ENCODE results near the gene SYNE1.
"Not testable (repeated sequence)": the region's sequence is repeated elsewhere in the genome, so short reads cannot be mapped to it uniquely, and the experiment has no call there.

Gene SYNE1

DNA sequence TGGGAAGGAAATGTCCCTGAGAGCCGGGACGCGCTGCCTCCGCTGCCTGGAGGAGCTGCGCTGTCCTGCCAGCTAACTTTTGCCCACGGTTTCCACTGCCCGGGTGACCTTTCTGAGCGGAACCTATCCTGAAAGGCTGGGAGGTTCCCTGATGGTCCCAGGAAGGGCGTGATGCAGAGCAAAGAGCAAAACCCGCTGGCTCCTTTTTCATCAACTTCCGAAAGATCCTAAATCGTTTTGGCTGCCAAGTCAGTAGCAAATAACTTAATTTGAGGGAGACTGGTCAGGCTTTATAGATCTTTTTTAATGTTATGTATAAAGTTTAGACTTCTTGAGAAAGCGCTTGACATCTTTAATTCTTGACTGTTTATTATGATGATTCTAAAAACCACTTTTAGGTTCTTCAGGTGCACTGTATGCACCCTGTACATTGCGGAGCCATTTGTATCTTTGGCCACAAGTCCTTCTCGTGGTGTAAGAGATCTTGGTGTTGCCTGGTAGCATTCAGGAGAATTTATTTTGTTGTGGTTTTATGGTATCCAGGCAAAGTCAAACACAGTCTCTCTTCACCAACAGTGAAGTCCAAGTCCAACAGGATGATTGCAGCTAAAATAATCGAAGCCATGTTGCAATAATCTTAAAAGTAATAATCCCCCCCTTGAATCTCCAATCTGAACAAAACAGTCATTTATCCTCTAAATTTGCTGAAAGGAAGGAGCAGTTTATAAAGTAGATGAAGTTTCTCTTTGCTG, at the start of gene SYNE1:
TSS of gene SYNE1 (minus strand) at position 67 of the 752 bp plus-strand sequence. CDS start 9,031 bp downstream, outside the sequence.
- DNase-seq (ENCODE audit: low spot score), result no peak

- DNase-seq (ENCODE audit: low spot score), result no peak
These were observed 48.7 kb upstream of the SYNE1 start for GRCh38 chr6:152685819-152686218.

- not testable (repeated sequence) for DNase-seq (ENCODE audit: low spot score)
These were observed 45.8 kb upstream of the SYNE1 start for GRCh38 chr6:152682935-152683334.

- DNase-seq (ENCODE audit: low spot score), result no peak
These were observed 45.0 kb upstream of the SYNE1 start for GRCh38 chr6:152682141-152682540.

DNA sequence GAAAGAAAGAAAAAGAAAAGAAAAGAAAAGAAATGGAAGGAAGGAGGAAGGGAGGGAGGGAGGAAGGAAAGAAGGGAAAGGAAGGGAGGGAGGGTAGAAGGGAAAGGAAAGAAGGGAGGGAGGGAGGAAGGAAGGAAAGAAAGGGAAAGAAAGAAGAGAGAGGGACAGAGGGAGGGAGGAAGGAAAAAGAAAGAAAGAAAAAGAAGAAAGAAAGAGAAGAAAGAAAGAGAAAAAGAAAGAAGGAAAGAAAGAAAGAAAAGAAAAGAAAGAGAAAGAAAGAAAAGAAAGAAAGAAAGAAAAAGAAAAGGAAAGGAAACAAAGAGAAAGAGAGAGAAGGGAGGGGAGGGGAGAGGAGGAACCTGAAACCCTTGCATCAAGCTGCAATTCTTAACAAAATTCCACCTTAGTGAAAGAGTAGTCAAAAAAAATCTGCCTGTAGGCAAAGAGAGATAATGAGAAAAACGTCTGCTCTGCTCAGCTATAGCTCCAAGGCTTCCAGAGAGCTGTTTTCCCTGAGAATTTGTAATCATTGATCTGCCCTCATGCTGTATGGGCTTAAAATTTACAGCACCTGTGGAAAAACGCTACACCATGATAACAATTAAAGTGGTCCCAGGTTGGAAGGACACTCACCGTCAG, 43.8 kb upstream of the SYNE1 start:
- DNase-seq (ENCODE audit: low spot score), result no peak

DNA sequence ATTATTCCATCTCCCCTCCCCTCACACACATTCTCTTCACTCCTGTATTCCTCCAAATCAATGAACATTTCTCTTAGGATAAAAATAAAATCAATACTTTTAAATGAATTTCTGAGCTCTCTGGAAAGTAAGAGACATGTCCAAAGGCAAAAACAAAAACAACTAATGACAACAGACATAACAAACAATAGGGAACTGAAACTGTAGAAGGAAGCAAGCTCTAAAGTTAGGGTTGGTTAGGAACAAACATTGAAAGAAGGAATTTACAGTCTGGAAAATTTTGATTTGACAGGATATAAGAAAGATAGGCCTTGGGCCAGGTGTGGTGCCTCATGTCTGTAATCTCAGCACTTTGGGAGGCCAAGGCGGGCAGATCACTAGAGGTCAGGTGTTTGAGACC, 43.0 kb upstream of the SYNE1 start:
- DNase-seq (ENCODE audit: low spot score), result no peak

DNA sequence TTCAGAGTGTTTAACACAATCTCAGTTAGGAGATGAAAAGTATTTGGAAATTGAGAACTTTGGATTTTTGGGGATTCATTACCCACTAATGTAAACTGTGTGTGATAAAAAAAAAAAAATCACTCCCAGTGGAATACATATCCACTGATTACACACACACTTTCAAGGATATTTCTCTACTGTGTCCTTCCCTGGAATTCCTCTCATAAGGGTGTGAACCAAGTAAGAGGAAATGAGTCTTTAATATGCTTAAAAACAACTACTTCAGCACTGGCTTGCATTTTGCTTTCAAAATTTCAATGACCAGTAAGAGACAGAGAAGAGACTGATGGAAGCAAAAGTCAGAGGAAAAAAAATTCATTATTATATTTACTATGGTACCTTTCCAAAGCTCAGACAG, 36.1 kb upstream of the SYNE1 start:
- no peak for DNase-seq (ENCODE audit: low spot score)

DNA sequence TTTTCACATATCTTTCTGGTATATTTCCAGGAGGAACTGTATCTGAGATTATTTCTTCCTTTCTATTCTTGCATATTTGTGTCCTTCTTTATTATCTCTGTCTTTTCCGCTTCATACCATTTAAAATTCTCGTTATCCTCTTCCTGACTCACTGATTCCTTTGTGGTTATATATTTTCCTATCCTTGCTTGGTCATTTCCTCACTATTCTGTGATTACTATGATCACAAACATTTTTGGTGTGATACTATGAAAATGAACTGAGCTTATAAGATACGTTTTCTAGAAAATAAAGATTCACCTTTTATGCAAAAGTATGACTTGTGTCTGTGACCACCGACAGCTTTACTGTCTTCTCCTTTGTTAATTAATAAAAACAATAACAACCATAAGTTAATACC, 34.0 kb upstream of the SYNE1 start:
- no peak for DNase-seq (ENCODE audit: low spot score)

DNA sequence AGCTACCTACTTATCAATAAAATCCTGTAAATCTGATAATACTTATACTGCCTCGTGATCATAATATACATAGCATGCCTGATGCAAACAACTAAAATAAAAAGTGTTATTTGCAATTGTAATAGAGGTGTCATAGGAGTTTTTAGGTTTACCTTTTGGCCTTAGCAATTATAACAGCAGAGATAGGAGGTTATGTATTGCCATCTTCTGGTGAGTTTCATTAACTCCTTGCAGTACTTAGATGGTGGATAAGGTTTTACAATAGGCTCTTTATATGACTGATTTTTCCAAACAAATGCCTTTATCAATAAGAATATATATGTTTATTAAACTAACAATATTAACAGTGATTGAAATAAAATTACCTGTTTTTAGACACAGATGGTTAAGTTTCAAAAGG, 32.7 kb upstream of the SYNE1 start:
- DNase-seq (ENCODE audit: low spot score), result no peak

GRCh38 chr6:152661776-152662175, 24.6 kb upstream of the SYNE1 start:
- no peak for DNase-seq (ENCODE audit: low spot score)

GRCh38 chr6:152651986-152652385, 14.8 kb upstream of the SYNE1 start:
- DNase-seq (ENCODE audit: low spot score), result no peak

GRCh38 chr6:152648105-152648504, 10.9 kb upstream of the SYNE1 start:
- no peak for DNase-seq (ENCODE audit: low spot score)

- DNase-seq (ENCODE audit: low spot score), result not testable (repeated sequence)
These were observed 9.6 kb upstream of the SYNE1 start for GRCh38 chr6:152646732-152647131.

DNA sequence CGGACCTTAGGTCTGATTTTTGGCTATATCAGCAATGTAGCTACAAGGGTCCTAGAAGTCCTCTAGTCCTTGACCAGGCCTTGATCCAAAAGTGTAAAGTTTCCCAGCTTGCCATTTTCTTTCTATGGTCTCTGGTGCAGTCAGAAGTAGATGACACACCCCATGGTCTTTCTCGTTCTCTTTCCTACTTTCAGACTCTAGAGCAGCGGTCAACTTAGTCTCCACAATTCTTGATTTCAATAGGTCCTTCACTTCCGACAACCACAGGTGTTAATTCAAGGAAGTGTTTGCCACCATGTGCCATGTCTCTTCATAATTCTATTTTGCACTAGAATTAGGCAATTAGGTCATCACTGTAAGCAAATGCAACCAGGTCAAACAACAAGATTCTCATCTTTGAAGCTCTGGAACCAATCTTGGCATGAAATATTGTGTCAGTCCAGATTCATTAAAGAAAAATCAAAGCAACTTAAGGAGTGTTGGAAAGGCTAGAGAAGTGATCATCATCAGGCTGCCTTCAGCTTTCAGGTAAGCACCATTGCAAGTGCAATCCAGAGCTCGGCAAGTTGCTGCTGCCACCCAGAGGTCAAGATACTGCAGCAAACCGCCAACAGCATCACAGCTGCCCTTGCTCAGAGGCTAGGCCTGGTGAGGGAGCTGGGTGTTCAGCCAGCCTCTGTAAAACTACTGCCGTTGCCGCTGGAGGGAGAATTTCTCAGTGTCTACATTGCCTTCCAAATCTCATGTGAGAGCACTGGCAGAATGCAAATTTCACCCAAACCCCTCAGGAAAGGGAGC, 5.6 kb upstream of the SYNE1 start:
- DNase-seq (ENCODE audit: low spot score), result peak; percentile 42

DNA sequence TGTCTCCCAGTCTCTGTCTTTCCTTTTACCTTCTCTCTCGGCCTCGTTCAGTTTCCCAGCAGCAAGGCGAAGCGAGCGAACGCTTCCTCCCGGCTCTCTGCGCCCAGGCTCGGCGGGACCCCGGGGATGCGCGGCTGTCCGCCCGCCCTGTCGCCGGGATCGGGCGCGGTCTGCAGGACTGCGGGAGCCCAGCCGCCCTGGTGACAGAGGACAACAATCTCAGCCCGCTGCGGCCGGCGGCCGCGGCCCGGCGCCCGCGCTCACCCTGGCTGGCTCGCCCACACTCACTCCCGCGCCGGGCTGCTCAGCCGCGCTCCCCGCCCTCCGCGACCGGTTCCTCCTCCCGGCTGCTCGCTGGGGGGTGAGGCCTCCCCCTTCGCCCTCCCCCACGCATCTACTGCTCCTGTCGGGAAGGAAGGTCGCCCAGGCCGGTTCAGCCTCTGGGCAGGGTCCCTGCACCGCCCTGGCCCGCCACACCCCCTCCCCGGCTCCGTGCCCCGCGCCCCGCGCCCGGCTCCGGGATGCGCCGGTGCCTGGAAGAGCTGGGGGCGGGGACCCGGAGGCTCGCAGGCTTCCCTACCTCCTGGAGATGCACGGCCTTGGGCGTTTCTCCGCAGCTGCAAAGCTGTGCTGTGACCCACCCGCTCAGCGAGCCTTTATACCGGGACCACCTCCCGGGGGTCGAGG, 410 bp downstream of the SYNE1 start:
- DNase-seq (ENCODE audit: low spot score), result peak; percentile 38

DNA sequence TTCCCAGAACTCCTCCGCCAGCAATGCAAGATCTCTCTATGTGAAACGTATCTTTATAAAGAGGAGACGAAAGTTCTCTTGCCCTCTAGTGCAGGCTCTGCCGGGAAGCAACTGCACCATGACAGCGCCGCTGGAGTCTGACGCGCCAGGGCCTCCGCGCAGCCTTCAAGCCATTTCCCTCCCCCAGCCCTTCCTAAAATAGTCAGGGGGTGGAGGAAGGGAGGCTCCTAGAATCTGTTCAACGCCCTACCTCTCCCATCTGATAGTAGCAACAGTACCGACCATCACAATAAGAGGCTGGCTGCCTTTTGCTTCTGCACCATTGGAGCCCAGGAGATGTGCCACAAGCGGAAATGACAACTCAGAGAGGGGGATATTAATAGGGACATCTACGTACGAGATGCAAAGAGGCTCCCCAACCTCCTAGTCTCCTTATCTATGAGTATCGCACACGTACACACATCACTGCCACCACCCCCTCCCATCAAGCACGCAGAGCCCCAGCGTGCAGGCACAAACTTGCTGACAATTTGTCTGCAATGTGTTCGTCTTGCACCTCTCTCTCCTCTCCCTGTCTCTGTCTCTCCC, 1.0 kb downstream of the SYNE1 start:
- DNase-seq (ENCODE audit: low spot score), result peak; percentile 83

GRCh38 chr6:152634773-152635172, 2.4 kb downstream of the SYNE1 start:
- DNase-seq (ENCODE audit: low spot score), result peak; percentile 19

DNA sequence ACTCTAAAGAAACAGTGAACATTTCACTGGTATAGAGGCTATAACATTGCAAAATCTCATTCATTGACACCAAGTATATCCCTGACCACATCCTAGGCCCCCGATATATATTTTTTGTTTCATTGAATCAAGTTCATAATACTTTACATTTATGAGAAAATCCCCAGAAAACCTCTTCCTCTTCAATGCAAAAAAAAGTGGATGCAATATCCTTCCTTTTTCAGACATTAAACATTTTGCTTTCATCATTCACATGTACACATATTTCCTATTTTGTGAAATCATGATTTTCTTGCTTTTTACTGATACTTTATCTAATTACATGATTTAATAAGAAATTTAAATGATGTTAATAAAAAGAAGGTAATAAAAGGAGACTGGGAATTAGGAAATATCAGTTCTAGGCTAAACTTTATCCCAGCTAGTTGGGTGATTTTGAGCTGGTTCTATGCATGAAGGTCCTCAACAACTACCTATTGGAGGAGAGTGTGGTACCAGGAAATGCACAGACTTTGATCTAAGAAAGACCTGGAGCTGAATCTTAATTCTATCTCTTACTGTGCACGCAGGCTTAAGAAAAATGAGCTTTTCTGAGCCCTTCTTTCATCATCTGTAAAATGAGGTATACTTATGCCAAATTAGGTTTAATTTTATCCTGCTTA, 4.9 kb downstream of the SYNE1 start:
- no peak for DNase-seq (ENCODE audit: low spot score)

GRCh38 chr6:152631376-152631775, 5.8 kb downstream of the SYNE1 start:
- no peak for DNase-seq (ENCODE audit: low spot score)

DNA sequence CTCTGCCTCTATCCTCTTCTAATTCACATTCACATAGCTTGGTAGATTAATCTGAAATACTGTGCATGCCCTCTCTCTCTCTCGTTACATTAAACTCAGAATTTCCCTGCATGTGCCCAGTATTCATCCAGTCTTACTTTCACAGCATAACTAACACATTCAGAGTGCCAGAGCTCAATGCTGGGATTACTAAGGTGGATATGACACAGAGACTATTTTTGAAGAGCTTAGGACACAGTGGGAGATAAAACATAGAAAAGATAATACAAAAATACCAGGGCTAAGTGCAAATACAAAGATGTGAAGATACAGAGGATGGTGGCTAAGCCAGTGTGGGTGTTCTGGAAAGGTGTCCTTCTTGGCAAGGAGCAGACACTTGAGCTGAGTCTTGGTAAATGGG, 6.3 kb downstream of the SYNE1 start:
- DNase-seq (ENCODE audit: low spot score), result no peak

GRCh38 chr6:152625213-152625612, 11.9 kb downstream of the SYNE1 start:
- DNase-seq (ENCODE audit: low spot score), result no peak
